Measurements from ENCODE around the gene FANCD2OS.
"Not testable (repeated sequence)": the region's sequence is repeated elsewhere in the genome, so short reads cannot be mapped to it uniquely, and the experiment has no call there.

Gene FANCD2OS

GRCh38 chr3:10108091-10108490 is at the start of gene FANCD2OS:
Gene FANCD2OS, minus strand, starts transcription at chr3:10108255. Its CDS starts 3,481 bp downstream, at chr3:10104774.
- no peak for DNase-seq (ENCODE audit: low read depth in 3 of 3)

- DNase-seq (ENCODE audit: low read depth in 3 of 3), result no peak
These were observed 49.0 kb upstream of the FANCD2OS start for GRCh38 chr3:10157031-10157430.

- no peak for DNase-seq (ENCODE audit: low read depth in 3 of 3)
These were observed 47.6 kb upstream of the FANCD2OS start for GRCh38 chr3:10155658-10156057.

GRCh38 chr3:10155123-10155472 is 47.0 kb upstream of the FANCD2OS start:
- no peak for DNase-seq (ENCODE audit: low read depth in 3 of 3)

- no peak for DNase-seq (ENCODE audit: low read depth in 3 of 3)
These were observed 46.5 kb upstream of the FANCD2OS start for GRCh38 chr3:10154335-10155122.

GRCh38 chr3:10150987-10151386 is 42.9 kb upstream of the FANCD2OS start:
- no peak for DNase-seq (ENCODE audit: low read depth in 3 of 3)

- no peak for DNase-seq (ENCODE audit: low read depth in 3 of 3)
These were observed 41.2 kb upstream of the FANCD2OS start for GRCh38 chr3:10149226-10149625.

GRCh38 chr3:10145685-10146084 is 37.6 kb upstream of the FANCD2OS start:
- DNase-seq (ENCODE audit: low read depth in 3 of 3), result no peak

GRCh38 chr3:10142707-10143560 is 34.9 kb upstream of the FANCD2OS start:
- no peak for DNase-seq (ENCODE audit: low read depth in 3 of 3)

GRCh38 chr3:10140996-10141546 is 33.0 kb upstream of the FANCD2OS start:
- no peak for DNase-seq (ENCODE audit: low read depth in 3 of 3)

GRCh38 chr3:10137178-10137577 is 29.1 kb upstream of the FANCD2OS start:
- DNase-seq (ENCODE audit: low read depth in 3 of 3), result no peak

- no peak for DNase-seq (ENCODE audit: low read depth in 3 of 3)
These were observed 28.5 kb upstream of the FANCD2OS start for GRCh38 chr3:10136426-10137005.

- DNase-seq (ENCODE audit: low read depth in 3 of 3), result not testable (repeated sequence)
These were observed 27.8 kb upstream of the FANCD2OS start for GRCh38 chr3:10135872-10136271.

- DNase-seq (ENCODE audit: low read depth in 3 of 3), result no peak
These were observed 14.7 kb upstream of the FANCD2OS start for GRCh38 chr3:10122724-10123123.

GRCh38 chr3:10121064-10121463 is 13.0 kb upstream of the FANCD2OS start:
- no peak for DNase-seq (ENCODE audit: low read depth in 3 of 3)

- DNase-seq (ENCODE audit: low read depth in 3 of 3), result no peak
These were observed 11.3 kb upstream of the FANCD2OS start for GRCh38 chr3:10119376-10119775.

- no peak for DNase-seq (ENCODE audit: low read depth in 3 of 3)
These were observed 8.9 kb upstream of the FANCD2OS start for GRCh38 chr3:10116928-10117327.

- DNase-seq (ENCODE audit: low read depth in 3 of 3), result no peak
These were observed 8.0 kb upstream of the FANCD2OS start for GRCh38 chr3:10116138-10116460.

- peak; percentile 80 to 90 (median 87) for DNase-seq (ENCODE audit: low read depth in 3 of 3)
These were observed 7.5 kb upstream of the FANCD2OS start, which contains the start of gene BRK1 for GRCh38 chr3:10115326-10116137. Gene BRK1, plus strand, starts transcription at chr3:10115675. Its CDS starts 27 bp downstream, at chr3:10115702.

- no peak for DNase-seq (ENCODE audit: low read depth in 3 of 3)
These were observed 1.1 kb downstream of the FANCD2OS start for GRCh38 chr3:10106919-10107318.

- no peak for DNase-seq (ENCODE audit: low read depth in 3 of 3)
These were observed 9.0 kb downstream of the FANCD2OS start for GRCh38 chr3:10099041-10099440.
